ENCODE data around the gene ERBB2.
"Not testable (repeated sequence)": the region's sequence is repeated elsewhere in the genome, so short reads cannot be mapped to it uniquely, and the experiment has no call there.

ERBB2 gene

DNA sequence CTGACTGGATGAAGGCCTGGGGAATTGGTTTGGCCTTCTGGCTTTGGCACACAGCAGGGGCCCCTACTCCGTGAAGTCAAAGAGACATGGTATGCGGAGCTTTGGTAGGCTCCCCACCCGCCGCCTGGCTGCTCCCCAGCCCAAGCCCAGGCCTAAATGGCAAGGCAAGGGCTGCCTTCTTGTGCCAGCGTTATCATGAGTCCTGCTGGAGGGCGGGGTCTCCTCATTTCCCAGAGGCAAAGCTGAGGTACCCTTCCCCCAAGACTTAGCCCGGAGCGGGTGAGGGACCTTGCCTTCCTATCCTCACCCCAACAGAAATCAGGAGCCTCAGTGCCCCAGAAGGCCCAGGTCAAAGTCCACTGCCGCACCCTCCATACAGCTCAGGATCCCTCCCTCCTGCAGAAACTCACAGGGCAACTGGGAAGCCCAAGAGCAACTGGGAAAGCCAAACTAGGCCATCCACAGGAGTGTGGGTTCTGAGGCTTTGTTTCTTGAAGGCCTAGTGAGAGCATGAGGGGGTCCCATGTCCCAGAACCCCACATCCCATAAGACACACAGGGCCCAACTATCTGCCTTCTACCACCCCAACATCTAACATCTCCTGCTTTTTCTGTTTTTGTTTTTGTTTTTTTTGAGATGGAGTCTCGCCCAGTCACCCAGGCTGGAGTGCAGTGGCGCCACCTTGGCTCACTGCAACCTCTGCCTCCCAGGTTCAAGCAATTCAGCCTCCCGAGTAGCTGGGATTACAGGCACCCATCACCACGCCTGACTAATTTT is 21.3 kb upstream of the ERBB2 start:
- DNase-seq, result no peak

DNA sequence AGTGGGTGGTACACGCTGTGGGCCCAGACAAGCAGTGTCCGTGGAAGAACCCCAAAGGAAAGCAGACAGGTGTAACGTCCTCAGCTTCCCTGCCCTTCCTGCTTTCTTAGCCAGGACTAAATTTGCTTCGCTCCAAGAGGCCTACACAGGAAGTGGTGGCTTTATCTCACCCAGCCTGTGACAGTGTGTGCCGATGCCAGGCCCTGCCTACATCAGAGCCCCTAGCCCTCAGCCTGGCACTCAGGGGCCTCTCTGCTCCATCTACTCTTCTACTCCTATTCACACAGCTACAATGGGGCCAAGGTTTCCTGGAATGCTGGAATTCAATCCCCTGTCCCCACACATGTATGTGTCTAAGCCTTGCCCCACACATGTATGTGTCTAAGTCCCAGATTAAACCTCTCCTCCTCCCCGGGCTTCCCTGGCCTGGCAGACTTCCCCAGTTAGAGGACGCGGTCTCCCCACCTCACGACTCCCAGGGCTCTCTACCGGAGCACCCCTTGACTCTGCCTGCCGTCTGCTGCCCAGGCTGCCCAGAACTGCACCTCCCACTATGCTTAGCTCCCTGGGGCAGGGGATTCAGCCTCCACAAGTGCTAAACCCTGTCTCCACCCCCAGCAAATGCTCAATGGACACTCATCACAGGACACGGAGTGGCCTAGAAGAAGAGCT is 20.2 kb upstream of the ERBB2 start:
- no peak for DNase-seq

DNA sequence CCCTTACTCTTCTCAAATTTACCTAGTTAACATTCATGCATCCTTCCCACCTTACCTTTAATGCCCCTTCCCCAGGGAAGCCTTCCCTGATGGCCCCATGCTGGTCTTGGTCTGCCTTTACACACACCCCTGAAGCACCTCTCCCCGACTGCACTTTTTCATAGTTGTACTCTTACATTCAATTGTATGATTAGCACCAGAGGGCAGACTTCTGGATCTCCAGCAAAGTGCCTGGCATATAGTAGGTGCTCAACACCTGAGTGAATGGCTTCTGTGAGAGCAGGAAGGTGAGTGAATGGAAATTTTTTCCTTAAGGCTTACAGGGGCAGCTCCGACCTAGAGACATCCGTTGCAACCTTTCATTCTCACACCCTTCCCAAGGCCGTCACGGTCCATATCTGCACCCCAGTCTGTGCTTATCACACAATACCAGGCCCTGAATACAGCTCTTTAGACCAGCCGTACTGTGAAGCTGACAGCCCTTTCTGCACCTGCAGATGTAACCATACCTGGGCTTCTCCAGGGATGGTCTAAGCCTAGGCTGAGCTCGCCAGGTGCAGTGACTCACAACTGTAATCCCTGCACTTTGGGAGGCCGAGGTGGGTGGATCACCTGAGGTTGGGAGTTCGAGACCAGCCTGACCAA is 16.4 kb upstream of the ERBB2 start:
- DNase-seq, result no peak

DNA sequence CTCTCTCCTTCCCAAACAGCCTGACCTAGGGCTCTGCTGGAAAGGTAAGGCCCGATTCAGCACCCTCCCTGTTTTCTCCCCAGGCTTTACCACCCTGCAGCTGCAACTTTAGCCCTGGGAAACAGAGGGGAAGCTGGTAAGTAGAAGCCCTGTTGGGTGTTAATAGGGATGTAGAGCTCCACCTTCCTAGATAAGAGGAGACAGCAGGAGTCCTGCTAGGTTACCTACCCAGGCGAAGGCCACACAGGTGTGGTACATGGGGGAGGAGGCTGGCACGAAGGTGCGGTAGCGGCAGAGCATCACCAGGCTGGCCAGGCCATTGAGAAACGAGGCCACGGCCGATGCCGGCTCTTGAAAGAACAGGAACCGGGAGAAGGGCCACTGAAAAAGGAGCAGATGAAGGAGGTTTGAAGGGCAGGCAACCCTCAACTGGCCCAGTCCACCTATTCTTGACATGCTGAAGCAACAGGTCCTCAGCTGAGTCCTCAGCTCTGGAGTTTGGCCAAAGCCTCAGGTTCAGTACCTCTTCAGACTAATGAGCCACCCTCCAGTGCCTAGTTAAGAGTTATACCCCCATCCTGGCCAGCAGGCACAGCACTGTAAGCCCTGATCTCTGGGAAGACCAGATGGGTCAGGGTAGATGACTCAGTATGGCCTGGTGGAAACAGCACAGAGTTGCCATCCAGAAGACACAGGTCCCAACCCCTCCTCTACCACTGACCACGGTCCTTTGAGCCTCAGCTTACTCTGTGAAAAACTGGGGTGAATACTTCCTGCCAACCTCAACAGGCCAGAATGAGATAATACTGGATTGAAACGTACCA is 15.3 kb upstream of the ERBB2 start:
- no peak for DNase-seq

DNA sequence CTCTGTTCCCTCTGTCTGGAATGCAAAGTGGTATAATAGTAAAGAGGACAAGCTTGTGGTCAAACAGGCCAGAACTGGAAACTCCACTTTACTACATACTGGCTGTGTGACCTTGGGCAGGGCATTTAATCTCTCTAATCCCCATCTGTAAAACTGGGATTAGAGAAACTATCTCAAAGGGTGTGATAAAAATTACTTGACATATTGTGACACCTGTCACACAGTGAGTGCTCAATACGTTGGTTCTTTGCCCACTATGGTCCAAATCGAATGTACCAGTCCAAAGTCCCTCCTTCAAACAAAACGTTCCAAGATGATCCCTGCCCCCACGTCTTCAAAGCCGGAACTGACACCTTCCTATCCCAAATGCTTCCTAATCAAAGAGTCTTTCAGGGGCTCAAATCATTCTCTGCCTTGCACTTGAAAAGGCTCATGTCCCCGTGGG is 12.7 kb upstream of the ERBB2 start:
- no peak for DNase-seq

DNA sequence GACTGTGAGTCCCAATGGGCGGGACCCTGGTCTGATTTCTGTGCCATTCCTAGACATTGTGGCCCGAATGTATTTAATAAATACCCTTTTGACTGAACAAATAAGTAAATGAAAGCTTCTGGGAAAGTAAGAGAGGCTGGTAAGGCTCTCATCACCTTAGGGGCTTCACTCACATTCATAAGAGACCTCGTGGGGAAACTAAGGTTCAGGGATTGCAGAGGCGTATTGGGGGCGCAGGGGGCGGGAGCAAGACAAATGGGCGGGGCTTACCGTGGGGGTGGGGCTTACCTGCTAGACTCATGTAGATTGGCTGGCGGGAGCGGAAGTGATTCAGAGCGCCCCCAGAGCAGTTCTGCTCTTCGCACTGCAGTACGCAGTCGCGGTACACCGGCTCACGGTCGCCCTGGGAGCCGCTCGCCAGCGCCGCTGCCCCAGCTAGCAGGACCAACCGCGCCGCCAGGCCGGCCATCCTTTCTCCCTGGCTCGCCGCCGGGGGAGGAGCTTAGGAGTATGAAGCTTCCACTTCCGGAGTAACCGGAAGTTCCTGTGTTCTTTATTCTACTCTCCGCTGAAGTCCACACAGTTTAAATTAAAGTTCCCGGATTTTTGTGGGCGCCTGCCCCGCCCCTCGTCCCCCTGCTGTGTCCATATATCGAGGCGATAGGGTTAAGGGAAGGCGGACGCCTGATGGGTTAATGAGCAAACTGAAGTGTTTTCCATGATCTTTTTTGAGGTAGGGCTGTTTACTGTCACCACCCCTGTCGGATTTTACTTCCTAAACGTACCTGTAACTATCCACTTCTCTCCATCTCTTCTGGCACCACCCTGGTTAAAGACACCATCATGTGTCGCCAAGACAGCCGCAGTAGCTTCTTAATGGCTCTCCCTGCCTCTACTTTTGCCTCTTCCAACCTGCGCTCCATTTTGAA is 12.1 kb upstream of the ERBB2 start, which contains the start of gene PGAP3:
PGAP3 (minus strand) TSS at position 512 of the 929 bp plus-strand sequence; CDS start at position 469, 43 bp downstream.
- DNase-seq, result peak in 12 of 14 donors; percentile 46 to 98 (median 80)

DNA sequence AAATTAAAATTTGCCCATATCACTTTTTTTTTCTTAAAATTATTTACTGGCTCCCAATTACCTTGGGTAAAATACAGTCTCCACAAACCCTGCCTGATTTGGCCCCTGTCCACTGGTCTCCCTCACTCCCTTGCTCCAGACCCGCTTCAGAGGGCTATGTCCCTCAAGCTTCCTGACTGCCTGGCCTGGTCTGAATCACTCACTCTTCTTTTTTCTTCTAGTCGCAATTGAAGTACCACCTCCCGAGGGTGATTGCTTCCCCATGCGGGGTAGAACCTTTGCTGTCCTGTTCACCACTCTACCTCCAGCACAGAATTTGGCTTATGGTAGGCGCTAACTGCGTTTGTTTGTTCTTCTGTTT is 11.4 kb upstream of the ERBB2 start:
- no peak for DNase-seq

DNA sequence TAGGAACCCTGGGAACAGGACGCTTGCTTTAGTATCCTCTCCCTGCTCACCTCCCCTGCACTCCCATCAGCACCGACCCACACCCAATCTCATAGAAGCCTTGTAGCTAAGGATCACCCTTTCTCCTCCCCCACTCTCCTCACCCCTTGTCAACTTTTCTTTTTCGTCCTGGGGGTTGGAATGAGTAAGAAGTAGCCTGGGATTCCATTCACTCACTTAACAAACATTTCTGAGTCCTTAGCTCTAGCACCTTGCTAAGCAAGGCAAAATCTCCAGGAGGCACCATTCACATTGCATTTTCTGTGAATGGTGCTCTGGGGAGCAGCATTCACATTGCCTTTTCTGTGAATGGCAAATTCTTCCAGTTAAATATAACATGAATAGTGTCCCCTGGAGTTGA is 10.9 kb upstream of the ERBB2 start:
- no peak for DNase-seq

DNA sequence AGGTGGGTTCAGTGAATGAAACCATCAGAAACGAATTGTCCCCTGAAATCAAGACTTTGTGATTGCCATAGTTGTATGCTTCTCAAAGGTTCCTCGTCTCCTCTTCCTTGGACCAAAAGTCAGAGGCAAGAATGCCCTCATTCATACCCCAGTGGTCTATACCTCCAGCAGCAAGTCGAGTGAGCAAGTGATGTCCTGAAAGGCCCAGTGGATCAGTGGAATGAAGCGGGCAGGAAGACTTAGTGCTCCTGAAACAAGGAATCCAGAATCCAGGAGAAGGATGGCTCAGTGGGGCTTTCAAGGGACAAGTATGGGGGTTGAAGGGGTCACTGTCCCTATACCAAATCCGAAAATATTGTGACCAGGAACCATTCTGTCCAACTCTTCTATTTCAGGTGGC is 5.3 kb upstream of the ERBB2 start:
- DNase-seq, result no peak

DNA sequence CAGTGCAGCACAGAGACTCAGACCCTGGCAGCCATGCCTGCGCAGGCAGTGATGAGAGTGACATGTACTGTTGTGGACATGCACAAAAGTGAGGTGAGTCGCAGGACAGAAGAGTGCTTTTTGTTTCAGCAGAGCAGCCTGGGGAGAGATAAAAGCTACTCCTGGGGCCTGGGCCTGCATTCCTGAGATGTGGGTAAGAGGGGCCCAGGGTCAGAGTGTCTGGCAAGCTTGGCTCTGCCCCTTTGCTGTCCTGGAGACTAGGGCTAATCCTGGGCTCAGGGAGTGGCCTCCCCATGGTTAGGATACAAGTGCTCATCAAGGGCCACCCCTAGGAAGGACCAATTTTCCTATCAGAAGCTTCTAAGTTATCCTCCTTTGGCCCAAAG is 4.8 kb upstream of the ERBB2 start:
- DNase-seq, result no peak

DNA sequence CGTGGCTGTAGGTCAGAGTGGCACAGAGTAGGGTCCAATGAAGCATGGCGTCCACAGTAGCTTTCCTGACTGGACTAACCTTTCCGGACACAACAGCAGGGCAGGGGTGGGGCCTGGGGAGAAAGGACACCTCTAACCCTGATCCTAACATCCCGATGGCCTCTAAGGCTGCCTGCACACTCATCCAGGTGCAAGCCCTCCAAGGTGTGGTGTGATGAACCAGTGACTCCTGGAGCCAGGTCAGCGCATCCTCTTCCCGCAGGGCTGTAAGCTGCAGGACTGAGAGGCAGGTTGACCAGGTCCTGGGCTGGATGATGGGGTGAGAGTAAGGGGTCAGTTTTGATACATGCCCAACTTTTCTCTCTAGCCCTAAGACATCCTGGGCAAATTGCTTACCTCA is 3.1 kb upstream of the ERBB2 start:
- no peak for DNase-seq

DNA sequence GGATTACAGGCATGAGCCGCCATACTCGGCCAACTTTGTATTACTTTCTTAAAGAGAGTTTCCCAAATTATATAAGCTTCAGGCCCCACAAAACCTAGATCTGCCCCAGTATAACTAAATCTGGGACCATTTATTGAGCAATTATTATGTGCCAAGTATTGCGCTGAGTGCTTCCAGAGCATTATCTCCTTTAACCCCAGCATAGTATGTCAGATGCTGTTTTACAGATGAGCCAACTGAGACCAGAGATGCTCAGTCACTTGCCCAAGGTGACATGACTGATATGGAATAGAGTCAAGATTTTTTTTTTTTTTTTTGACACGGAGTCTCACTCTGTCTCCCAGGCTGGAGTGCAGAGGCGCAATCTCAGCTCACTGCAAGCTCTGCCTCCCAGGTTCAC is 1.9 kb upstream of the ERBB2 start:
- DNase-seq, result no peak

DNA sequence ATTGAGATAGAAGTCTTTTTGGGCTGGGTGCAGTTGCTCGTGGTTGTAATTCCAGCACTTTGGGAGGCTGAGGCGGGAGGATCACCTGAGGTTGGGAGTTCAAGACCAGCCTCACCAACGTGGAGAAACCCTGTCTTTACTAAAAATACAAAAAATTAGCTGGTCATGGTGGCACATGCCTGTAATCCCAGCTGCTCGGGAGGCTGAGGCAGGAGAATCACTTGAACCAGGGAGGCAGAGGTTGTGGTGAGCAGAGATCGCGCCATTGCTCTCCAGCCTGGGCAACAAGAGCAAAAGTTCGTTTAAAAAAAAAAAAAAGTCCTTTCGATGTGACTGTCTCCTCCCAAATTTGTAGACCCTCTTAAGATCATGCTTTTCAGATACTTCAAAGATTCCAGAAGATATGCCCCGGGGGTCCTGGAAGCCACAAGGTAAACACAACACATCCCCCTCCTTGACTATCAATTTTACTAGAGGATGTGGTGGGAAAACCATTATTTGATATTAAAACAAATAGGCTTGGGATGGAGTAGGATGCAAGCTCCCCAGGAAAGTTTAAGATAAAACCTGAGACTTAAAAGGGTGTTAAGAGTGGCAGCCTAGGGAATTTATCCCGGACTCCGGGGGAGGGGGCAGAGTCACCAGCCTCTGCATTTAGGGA is 577 bp upstream of the ERBB2 start:
- DNase-seq, result not testable (repeated sequence)

DNA sequence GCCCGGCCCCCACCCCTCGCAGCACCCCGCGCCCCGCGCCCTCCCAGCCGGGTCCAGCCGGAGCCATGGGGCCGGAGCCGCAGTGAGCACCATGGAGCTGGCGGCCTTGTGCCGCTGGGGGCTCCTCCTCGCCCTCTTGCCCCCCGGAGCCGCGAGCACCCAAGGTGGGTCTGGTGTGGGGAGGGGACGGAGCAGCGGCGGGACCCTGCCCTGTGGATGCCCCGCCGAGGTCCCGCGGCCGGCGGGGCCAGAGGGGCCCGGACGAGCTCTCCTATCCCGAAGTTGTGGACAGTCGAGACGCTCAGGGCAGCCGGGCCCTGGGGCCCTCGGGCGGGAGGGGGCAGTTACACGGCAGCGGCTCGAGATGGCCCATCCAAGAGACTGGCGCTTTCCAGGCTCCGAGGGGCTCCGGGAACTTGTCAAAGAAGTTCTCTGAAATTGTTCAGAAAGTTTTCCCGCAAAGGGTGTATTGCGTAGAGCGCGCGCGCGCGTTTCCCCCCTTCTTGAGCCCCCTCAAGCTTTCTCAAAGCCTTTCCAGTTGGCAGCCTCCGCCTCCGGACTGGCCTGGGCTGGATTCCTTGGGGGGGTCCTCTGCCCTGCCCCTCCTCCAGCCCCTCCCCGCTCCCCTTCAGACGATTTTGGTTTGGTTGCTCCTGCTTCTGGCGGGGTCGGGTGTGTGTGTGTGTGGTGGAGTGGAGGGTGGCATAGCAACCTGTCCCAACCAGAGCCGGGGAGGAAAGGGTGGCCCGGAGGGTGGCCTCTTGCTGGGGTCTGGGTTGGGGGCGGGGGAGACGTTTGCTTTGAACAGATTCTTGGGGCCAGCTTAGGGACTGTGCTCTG is 504 bp downstream of the ERBB2 start:
- peak in 2 of 14 donors; percentile 38 to 46 for DNase-seq

DNA sequence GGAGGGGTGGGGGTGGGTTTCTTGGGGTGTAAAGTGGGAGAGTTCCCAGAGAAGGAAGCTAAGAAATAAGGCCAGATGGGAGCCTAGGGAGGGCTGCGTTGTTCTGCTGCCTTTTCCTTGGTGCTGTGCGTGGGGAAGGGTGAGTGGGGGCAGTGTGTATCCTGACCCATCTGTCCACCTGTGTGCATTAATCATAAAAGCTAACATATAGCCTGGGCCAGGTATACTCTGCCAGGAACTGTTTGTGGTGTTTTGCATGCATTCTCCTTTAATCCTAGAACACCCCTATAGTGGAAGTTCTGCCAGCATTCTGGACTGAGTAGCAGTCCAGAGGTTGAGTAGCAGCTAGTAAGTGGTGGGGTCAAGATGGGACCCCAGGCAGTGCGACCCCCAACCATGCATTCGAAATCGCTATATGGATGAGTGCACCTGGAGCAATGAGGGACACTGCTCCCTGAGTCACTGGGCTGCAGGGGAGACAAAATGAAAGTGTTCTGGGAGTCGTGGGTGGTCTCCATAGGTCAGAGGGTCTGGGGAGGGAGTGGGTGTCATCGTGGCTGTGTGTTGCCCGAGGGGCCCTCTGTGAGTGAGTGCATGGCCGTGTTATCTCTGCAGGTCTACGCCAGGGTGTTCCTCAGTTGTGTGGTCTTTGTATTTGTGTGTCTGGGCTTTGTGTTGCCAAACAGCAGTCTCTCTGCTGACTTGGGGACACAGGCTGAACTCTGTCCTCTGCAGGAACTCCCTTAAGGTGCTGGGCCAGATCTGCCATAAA is 1.3 kb downstream of the ERBB2 start:
- DNase-seq, result no peak

DNA sequence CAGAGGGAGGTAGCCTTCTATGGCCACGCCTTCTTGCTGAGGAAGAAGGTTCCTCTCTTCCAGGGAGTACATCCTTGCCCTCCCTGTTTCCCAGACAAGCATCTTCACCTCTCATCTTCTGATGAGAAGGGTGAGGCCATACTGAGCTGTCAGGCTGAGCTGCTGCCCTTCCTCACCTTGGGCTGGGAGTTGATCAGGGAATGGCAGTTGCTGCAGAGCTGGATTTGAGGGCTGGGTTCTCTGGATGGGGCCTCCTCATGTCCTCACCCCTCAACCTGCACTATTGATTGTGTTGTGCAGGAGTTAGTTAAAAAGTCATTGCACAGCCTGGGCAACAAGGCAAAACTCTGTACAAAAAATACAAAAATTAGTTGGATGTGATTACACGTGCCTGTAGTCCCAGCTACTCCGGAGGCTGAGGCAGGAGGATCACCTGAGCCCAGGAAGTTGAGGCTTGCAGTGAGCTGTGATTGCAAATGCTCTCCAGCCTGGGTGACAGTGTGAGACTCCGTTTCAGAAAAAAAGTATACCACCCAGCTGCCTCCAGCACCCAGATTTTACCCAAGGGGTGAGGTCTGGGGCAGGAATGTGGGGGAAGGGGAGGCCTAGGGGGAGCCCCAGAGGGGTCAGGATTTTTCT is 2.0 kb downstream of the ERBB2 start:
- no peak for DNase-seq

DNA sequence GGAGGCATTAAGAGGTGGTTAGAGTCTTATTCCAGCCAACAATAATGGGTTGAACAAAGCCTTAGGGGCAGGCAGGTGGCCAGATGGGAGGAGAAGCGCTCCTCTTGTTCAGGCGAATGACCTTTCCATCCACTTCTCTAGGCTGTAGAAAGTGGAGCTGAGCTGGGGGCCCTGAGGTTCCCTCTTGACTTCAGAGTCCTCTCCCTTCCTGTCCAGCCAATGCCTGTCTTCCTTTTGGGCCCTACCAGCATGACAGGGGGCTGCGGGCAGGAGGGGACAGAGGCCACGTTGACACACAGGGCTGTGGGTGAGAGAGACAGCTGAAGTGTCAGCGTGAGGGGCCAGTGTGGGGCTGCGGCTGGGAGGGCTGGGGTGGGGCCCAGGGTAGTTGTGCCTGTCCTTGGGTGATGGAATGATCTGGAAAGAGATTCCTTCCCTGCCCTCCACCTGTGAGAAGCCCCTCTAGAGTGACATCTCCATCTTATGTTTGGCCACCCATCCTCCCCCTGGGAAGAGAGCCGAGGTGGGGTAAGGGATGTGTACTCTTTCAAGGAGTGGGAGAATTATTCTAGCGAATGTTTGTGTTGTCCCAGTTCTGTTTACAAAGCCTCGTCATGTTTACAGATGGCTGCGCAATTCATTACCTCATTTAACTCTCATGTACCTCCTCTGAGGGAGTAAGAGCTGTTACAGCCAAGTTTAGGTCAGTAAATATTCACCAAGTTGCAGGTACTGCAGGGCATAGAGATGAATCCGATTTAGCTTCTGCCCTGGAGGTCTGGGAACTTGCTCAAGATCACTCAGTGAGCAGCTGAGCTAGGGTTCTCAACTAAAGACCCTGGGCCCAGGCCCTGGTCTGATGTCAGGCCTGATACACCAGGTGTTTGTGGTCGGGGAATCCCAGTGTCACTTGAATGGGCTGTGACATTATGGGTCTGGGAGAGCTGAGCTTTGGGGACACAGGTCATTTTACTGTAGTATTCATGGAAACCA is 3.3 kb downstream of the ERBB2 start:
- no peak for DNase-seq

Data from C1 segment of cervical spinal cord (tissue), 14 donors.